CD4-positive, CD25-positive, alpha-beta regulatory T cell (primary cell): ENCODE results near the gene ARHGAP31. TPM values are rescaled to one million over a fixed set of nuclear protein-coding genes. Genes with fewer than 3 reads are reported as not detected.
"Not testable (repeated sequence)": the region's sequence is repeated elsewhere in the genome, so short reads cannot be mapped to it uniquely, and the experiment has no call there.

Experiments used
- ATAC-seq, 2 donors: fragments of 150-1000 bp; cut with Tn5 transposase; one replicate each; pipeline ENCODE4 v1.10.0; 2021; ENCODE audit warnings: low read depth in 2 of 2, moderate number of reproducible peaks in 2 of 2, moderate library complexity in 1 of 2
- DNase-seq, 3 donors: peaks; one replicate each; pipeline versions ENCODE4 v3.0.0 to v3.0.0-alpha.2; 2012 to 2022; ENCODE audit warnings: mixed read lengths in 1 of 3
- H3K27ac ChIP-seq: one replicate; pipeline ENCODE4 v1.7.0; 2013; ENCODE audit warnings: mild to moderate bottlenecking, low read length; ENCODE audit not compliant: insufficient read depth, poor library complexity, severe bottlenecking
- H3K27me3 ChIP-seq: one replicate; pipeline ENCODE4 v1.7.0; 2013; ENCODE audit warnings: low read length; ENCODE audit not compliant: control insufficient read depth, insufficient read depth
- H3K36me3 ChIP-seq: one replicate; pipeline ENCODE4 v1.7.0; 2013; ENCODE audit warnings: mild to moderate bottlenecking, low read length, moderate library complexity; ENCODE audit not compliant: control insufficient read depth, insufficient read depth
- H3K4me1 ChIP-seq: 2 replicates; pipeline ENCODE4 v1.7.0; 2013; ENCODE audit warnings: mild to moderate bottlenecking, low read length; ENCODE audit not compliant: insufficient read depth, control insufficient read depth, poor library complexity, severe bottlenecking
- H3K4me3 ChIP-seq: one replicate; pipeline ENCODE4 v1.7.0; 2013; ENCODE audit warnings: low read depth, mild to moderate bottlenecking, low read length, moderate library complexity
- H3K9me3 ChIP-seq, 2 experiments: 1 replicate in 1 of 2; 2 replicates in 1 of 2; pipeline ENCODE4 v1.7.0; 2013; ENCODE audit warnings: low read length in 2 of 2, mild to moderate bottlenecking in 1 of 2, moderate library complexity in 1 of 2; ENCODE audit not compliant: control insufficient read depth in 2 of 2
- H3K27ac Mint-ChIP-seq, 3 donors: one replicate each; pipeline ENCODE4 v1.8.0; 2020 to 2022; ENCODE audit warnings: mild to moderate bottlenecking in 3 of 3, mixed read lengths in 3 of 3, moderate library complexity in 2 of 3
- H3K27me3 Mint-ChIP-seq: one replicate; pipeline ENCODE4 v1.8.0; 2022; ENCODE audit warnings: mild to moderate bottlenecking, mixed read lengths
- H3K36me3 Mint-ChIP-seq: one replicate; pipeline ENCODE4 v1.8.0; 2020; ENCODE audit warnings: mixed read lengths
- H3K4me1 Mint-ChIP-seq, 4 donors: one replicate each; pipeline ENCODE4 v1.8.0; 2020 to 2022; ENCODE audit warnings: mixed read lengths in 4 of 4, mild to moderate bottlenecking in 1 of 4
- H3K4me3 Mint-ChIP-seq, 4 donors: one replicate each; pipeline ENCODE4 v1.8.0; 2020 to 2022; ENCODE audit warnings: mild to moderate bottlenecking in 4 of 4, mixed read lengths in 4 of 4, moderate library complexity in 3 of 4
- H3K9me3 Mint-ChIP-seq, 7 donors: one replicate each; pipeline ENCODE4 v1.8.0; 2020 to 2022; ENCODE audit warnings: mixed read lengths in 7 of 7, mild to moderate bottlenecking in 3 of 7, moderate library complexity in 2 of 7
- polyA plus RNA-seq, 4 donors: library from polyadenylated mRNA; unstranded; fragments of 300-500 nt; fragmentation: Illumina TruSeq; gene quantifications; one replicate each; pipeline ENCODE4 v1.2.3, GENCODE V29; 2021
- total RNA-seq: library from RNA; stranded (reverse); gene quantifications from one replicate; pipeline ENCODE4 v1.2.3, GENCODE V29; 2022

Gene ARHGAP31
- total and polyA plus RNA-seq, 5 donors from 2014 or later, result 2.6 to 13.6 (median 4.8) TPM

- DNase-seq, result no peak
- Histone ChIP-seq H3K4me1 (no peaks in the 10 kb centered on the region), H3K9me3 (no peaks in the 10 kb centered on the region), H3K4me3 (no peak overlapping the region), H3K27ac (no peak overlapping the region), H3K27me3 (no peaks in the 10 kb centered on the region), H3K36me3 (peaks cover 4% of the 10 kb centered on the region)
- no peak overlapping the region for H3K4me3 Mint-ChIP-seq
- peak overlapping the region in 2 of 3 donors; percentile 17 to 67 for H3K27ac Mint-ChIP-seq
- no peak for ATAC-seq
- peaks cover 0 to 2% (median 0%) of the 10 kb centered on the region in 7 donors for H3K9me3 Mint-ChIP-seq
- H3K4me1 Mint-ChIP-seq, result peaks cover 0 to 27% (median 14%) of the 10 kb centered on the region in 4 donors
- peaks cover 15% of the 10 kb centered on the region for H3K36me3 Mint-ChIP-seq
- no peaks in the 10 kb centered on the region for H3K27me3 Mint-ChIP-seq
Observed at GRCh38 chr3:119304201-119304713, 10.1 kb downstream of the ARHGAP31 start.

- Mint-ChIP-seq H3K9me3 (peaks cover 0 to 2% (median 0%) of the 10 kb centered on the region in 7 donors), H3K36me3 (peaks cover 15% of the 10 kb centered on the region), H3K27ac (no peak overlapping the region), H3K27me3 (no peaks in the 10 kb centered on the region), H3K4me3 (no peak overlapping the region), H3K4me1 (peaks cover 0 to 27% (median 16%) of the 10 kb centered on the region in 4 donors)
- Histone ChIP-seq H3K4me1 (no peaks in the 10 kb centered on the region), H3K9me3 (no peaks in the 10 kb centered on the region), H3K27ac (no peak overlapping the region), H3K4me3 (no peak overlapping the region), H3K27me3 (no peaks in the 10 kb centered on the region), H3K36me3 (peaks cover 4% of the 10 kb centered on the region)
- DNase-seq (no peak), ATAC-seq (no peak)
Observed at GRCh38 chr3:119305286-119305685, 11.1 kb downstream of the ARHGAP31 start.

- peaks cover 17% of the 10 kb centered on the region for H3K36me3 Mint-ChIP-seq
- not testable (repeated sequence) for H3K9me3 ChIP-seq, H3K9me3 Mint-ChIP-seq, H3K4me1 ChIP-seq, H3K4me3 Mint-ChIP-seq, H3K4me3 ChIP-seq, DNase-seq, H3K36me3 ChIP-seq, H3K27me3 Mint-ChIP-seq, ATAC-seq, H3K27ac ChIP-seq, H3K27ac Mint-ChIP-seq, H3K27me3 ChIP-seq
- H3K4me1 Mint-ChIP-seq, result peaks cover 0 to 18% (median 18%) of the 10 kb centered on the region in 4 donors
Observed at GRCh38 chr3:119306378-119306777, 12.2 kb downstream of the ARHGAP31 start.

GRCh38 chr3:119308355-119308754 is 14.2 kb downstream of the ARHGAP31 start:
- H3K27ac ChIP-seq, result no peak overlapping the region
- peaks cover 18% of the 10 kb centered on the region for H3K36me3 Mint-ChIP-seq
- H3K4me1 Mint-ChIP-seq, result peaks cover 0 to 15% (median 3%) of the 10 kb centered on the region in 4 donors
- no peak overlapping the region for H3K4me3 Mint-ChIP-seq
- ATAC-seq, result no peak
- no peaks in the 10 kb centered on the region for H3K27me3 Mint-ChIP-seq
- H3K27me3 ChIP-seq, result no peaks in the 10 kb centered on the region
- DNase-seq, result no peak
- no peaks in the 10 kb centered on the region for H3K4me1 ChIP-seq
- no peaks in the 10 kb centered on the region for H3K9me3 ChIP-seq
- H3K9me3 Mint-ChIP-seq, result no peaks in the 10 kb centered on the region
- peaks cover 4% of the 10 kb centered on the region for H3K36me3 ChIP-seq
- H3K27ac Mint-ChIP-seq, result no peak overlapping the region
- H3K4me3 ChIP-seq, result no peak overlapping the region

GRCh38 chr3:119309591-119309990 is 15.4 kb downstream of the ARHGAP31 start:
- Mint-ChIP-seq H3K27me3 (no peaks in the 10 kb centered on the region), H3K4me1 (peaks cover 0 to 21% (median 5%) of the 10 kb centered on the region in 4 donors), H3K4me3 (no peak overlapping the region), H3K27ac (no peak overlapping the region), H3K9me3 (no peaks in the 10 kb centered on the region), H3K36me3 (peaks cover 20% of the 10 kb centered on the region)
- Histone ChIP-seq H3K27me3 (no peaks in the 10 kb centered on the region), H3K4me3 (no peak overlapping the region), H3K9me3 (no peaks in the 10 kb centered on the region), H3K36me3 (peaks cover 7% of the 10 kb centered on the region), H3K4me1 (no peaks in the 10 kb centered on the region), H3K27ac (no peak overlapping the region)
- ATAC-seq, result no peak
- DNase-seq, result no peak

GRCh38 chr3:119310071-119310470 is 15.9 kb downstream of the ARHGAP31 start:
- H3K4me3 ChIP-seq, result no peak overlapping the region
- no peaks in the 10 kb centered on the region for H3K4me1 ChIP-seq
- Mint-ChIP-seq H3K27me3 (no peaks in the 10 kb centered on the region), H3K4me3 (no peak overlapping the region), H3K36me3 (peaks cover 20% of the 10 kb centered on the region), H3K27ac (peak overlapping the region in 1 of 3 donors; percentile 14), H3K4me1 (peaks cover 0 to 21% (median 5%) of the 10 kb centered on the region in 4 donors), H3K9me3 (no peaks in the 10 kb centered on the region)
- peaks cover 7% of the 10 kb centered on the region for H3K36me3 ChIP-seq
- ATAC-seq, result no peak
- H3K9me3 ChIP-seq, result no peaks in the 10 kb centered on the region
- H3K27me3 ChIP-seq, result no peaks in the 10 kb centered on the region
- DNase-seq, result no peak
- no peak overlapping the region for H3K27ac ChIP-seq

- DNase-seq, result no peak
- H3K4me3 Mint-ChIP-seq, result no peak overlapping the region
- Histone ChIP-seq H3K9me3 (no peaks in the 10 kb centered on the region), H3K27me3 (no peaks in the 10 kb centered on the region), H3K36me3 (peaks cover 7% of the 10 kb centered on the region), H3K4me1 (no peaks in the 10 kb centered on the region), H3K4me3 (no peak overlapping the region), H3K27ac (no peak overlapping the region)
- H3K36me3 Mint-ChIP-seq, result peaks cover 20% of the 10 kb centered on the region
- H3K9me3 Mint-ChIP-seq, result no peaks in the 10 kb centered on the region
- H3K4me1 Mint-ChIP-seq, result peaks cover 0 to 21% (median 7%) of the 10 kb centered on the region in 4 donors
- ATAC-seq, result no peak
- H3K27ac Mint-ChIP-seq, result peak overlapping the region in 1 of 3 donors; percentile 53
- no peaks in the 10 kb centered on the region for H3K27me3 Mint-ChIP-seq
Observed at GRCh38 chr3:119311081-119311925, 17.1 kb downstream of the ARHGAP31 start.
